ENCODE data around the gene AVEN. TPM values are rescaled to one million over a fixed set of nuclear protein-coding genes. Genes with fewer than 3 reads are reported as not detected.

Gene AVEN
- total and polyA plus RNA-seq, 2 of the 8 experiments (the other 6 are each of a cell fraction or from before 2014, with no cell fraction given), result 5.5 to 17.0 TPM

DNA sequence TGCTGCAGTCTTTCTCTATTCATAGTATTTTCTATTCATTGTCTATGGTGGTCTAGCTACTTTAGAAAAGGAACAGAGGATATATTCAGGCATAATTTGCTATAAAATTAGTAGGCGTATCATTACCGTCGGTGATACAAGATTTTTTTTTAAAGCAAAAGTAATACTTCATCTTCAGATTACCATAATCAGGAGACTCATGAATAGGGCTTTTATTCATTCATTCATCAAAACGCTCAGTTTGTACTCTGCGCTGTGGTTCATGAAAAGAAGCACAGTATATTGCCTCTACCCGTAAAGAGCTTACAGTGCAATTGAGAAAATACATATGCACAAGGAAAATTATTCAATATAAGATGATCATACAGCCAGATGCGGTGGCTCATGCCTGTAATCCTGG lies 207.4 kb downstream of the AVEN start:
- FAIRE-seq (no peak), DNase-seq (ENCODE audit: low read depth in 1 of 2, low spot score in 2 of 2) (no peak)
- Histone ChIP-seq H3K23ac (ENCODE audit: insufficient read length) (no peak overlapping the region), H3K18ac (ENCODE audit: extremely low read depth, low read length) (no peak overlapping the region), H3K4me2 (ENCODE audit: insufficient read depth in 1 of 2, low read depth in 2 of 2, low read length in 2 of 2) (no peak overlapping the region), H4K8ac (ENCODE audit: extremely low read depth, insufficient read depth, low read length) (no peak overlapping the region), H3K9ac (replicated peaks in 1 of 4; ENCODE audit: extremely low read depth in 1 of 4, low read depth in 3 of 4, low read length in 3 of 4) (no peak overlapping the region), H3K4ac (replicated peaks; ENCODE audit: insufficient read length, low read depth, low read length) (no peak overlapping the region), H3K27ac (ENCODE audit: low read depth, low read length) (no peak overlapping the region), H2BK12ac (ENCODE audit: low read depth, low read length) (no peak overlapping the region), H3K56ac (replicated peaks; ENCODE audit: insufficient read length, low read depth, low read length) (no peak overlapping the region), H2AFZ (ENCODE audit: low read length) (no peak overlapping the region), H2BK20ac (ENCODE audit: low read length) (no peak overlapping the region), H2BK120ac (replicated peaks; ENCODE audit: low read depth, low read length) (no peak overlapping the region), H3K79me2 (ENCODE audit: control insufficient read depth in 1 of 2, insufficient read depth in 2 of 2, low read length in 2 of 2) (no peaks in the 10 kb centered on the region), H4K20me1 (replicated peaks in 1 of 2; ENCODE audit: control insufficient read depth in 1 of 2, insufficient read depth in 2 of 2, low read length in 2 of 2) (no peaks in the 10 kb centered on the region), H3K79me1 (ENCODE audit: low read depth, low read length) (no peaks in the 10 kb centered on the region), H4K91ac (replicated peaks; ENCODE audit: insufficient read length, low read length) (no peak overlapping the region), H4K5ac (ENCODE audit: insufficient read length, low read depth, low read length) (no peak overlapping the region), H2BK5ac (ENCODE audit: low read depth, low read length) (no peak overlapping the region), H3K27me3 (replicated peaks in 1 of 4; ENCODE audit: control insufficient read depth in 3 of 4, extremely low read depth in 1 of 4, insufficient read depth in 3 of 4, low read length in 3 of 4) (no peaks in the 10 kb centered on the region), H3K4me1 (replicated peaks in 1 of 4; ENCODE audit: control insufficient read depth in 3 of 4, insufficient read depth in 4 of 4, low read length in 3 of 4) (peaks cover 3 to 11% (median 9%) of the 10 kb centered on the region in 4 experiments), H3K9me3 (ENCODE audit: insufficient read depth in 2 of 2, low read depth in 1 of 2, low read length in 1 of 2) (no peaks in the 10 kb centered on the region), H3K36me3 (ENCODE audit: control insufficient read depth in 2 of 4, insufficient read depth in 4 of 4, low read length in 3 of 4) (no peaks in the 10 kb centered on the region), H3K23me2 (ENCODE audit: low read depth, low read length) (no peaks in the 10 kb centered on the region), H3K4me3 (ENCODE audit: extremely low read depth in 1 of 4, insufficient read depth in 2 of 4, low read depth in 3 of 4, low read length in 4 of 4) (no peak overlapping the region), H2AK5ac (ENCODE audit: low read depth, low read length) (no peak overlapping the region), H2BK15ac (ENCODE audit: low read length) (no peak overlapping the region), H3K14ac (ENCODE audit: insufficient read length) (no peak overlapping the region)
- ChIA-PET CTCF (ENCODE audit: partially characterized antibody) (no interaction called here), POLR2A (ENCODE audit: partially characterized antibody) (no interaction called here)
- WGBS, 2 experiments (ENCODE audit: extremely low coverage in 1 of 2, insufficient coverage in 1 of 2, insufficient read length in 1 of 2, insufficient replicate concordance in 2 of 2, low coverage in 1 of 2, low lambda C conversion rate in 2 of 2, missing lambda C conversion rate in 1 of 2), result 93% methylated on average over 7 of the region's 7 CpGs; no CpG with 5 or more reads in 1 of the 2 experiments
- TF ChIP-seq KDM4A (IDR thresholded peaks at IDR 0.05; ENCODE audit: low read depth, low read length, severe bottlenecking) (no peak), CHD2 (IDR thresholded peaks at IDR 0.05; ENCODE audit: low read length) (no peak), EGR1 (IDR thresholded peaks at IDR 0.05; ENCODE audit: borderline replicate concordance, low read depth, low read length) (no peak), ZNF274 (IDR thresholded peaks at IDR 0.05; ENCODE audit: borderline replicate concordance, extremely low read depth, low read length) (no peak), BACH1 (IDR thresholded peaks at IDR 0.05; ENCODE audit: low read length) (no peak), SP1 (IDR thresholded peaks at IDR 0.05; ENCODE audit: low read depth, low read length) (no peak), KDM5A (IDR thresholded peaks at IDR 0.05; ENCODE audit: low read length) (no peak)
- TF ChIP-seq, protein P1, sequence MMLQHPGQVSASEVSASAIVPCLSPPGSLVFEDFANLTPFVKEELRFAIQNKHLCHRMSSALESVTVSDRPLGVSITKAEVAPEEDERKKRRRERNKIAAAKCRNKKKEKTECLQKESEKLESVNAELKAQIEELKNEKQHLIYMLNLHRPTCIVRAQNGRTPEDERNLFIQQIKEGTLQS (IDR thresholded peaks at IDR 0.05; ENCODE audit: insufficient read depth, low read depth, low read length), result no peak

Data from H1 (cell line).